Activated CD4-positive, alpha-beta T cell treated with anti-CD3 and anti-CD28 coated beads, Interleukin-2, amount 10 ng/mL, durations not matched to agents 24 days and 14 days (primary cell): ENCODE measurements around the gene MUC5B. TPM values are rescaled to one million over a fixed set of nuclear protein-coding genes. Genes with fewer than 3 reads are reported as not detected.
A peak's percentile ranks its signal among the peaks of the same experiment; 100 is the strongest.
"Not testable (repeated sequence)": the region's sequence is repeated elsewhere in the genome, so short reads cannot be mapped to it uniquely, and the experiment has no call there.

Source experiments
- DNase-seq: peaks from one replicate; pipeline ENCODE4 v3.0.0; 2022
- H3K27ac Mint-ChIP-seq: one replicate; pipeline ENCODE4 v1.8.0; 2022; ENCODE audit warnings: mild to moderate bottlenecking, mixed read lengths
- H3K27me3 Mint-ChIP-seq: one replicate; pipeline ENCODE4 v1.8.0; 2022; ENCODE audit warnings: mixed read lengths
- H3K36me3 Mint-ChIP-seq: one replicate; pipeline ENCODE4 v1.8.0; 2022; ENCODE audit warnings: low read depth, mild to moderate bottlenecking, mixed read lengths
- H3K4me1 Mint-ChIP-seq: one replicate; pipeline ENCODE4 v1.8.0; 2021; ENCODE audit warnings: mixed read lengths
- H3K4me3 Mint-ChIP-seq: one replicate; pipeline ENCODE4 v1.8.0; 2022; ENCODE audit warnings: mild to moderate bottlenecking, moderate library complexity, mixed read lengths
- H3K9me3 Mint-ChIP-seq: one replicate; pipeline ENCODE4 v1.8.0; 2021; ENCODE audit warnings: mixed read lengths
- intact Hi-C: fragments of 100-400 bp; cut with micrococcal nuclease; formaldehyde crosslinking; loops from one replicate; pipeline ENCODE4 v1.15.1; 2023
- total RNA-seq: library from RNA; stranded (reverse); gene quantifications from 2 replicates; pipeline ENCODE4 v1.2.3, GENCODE V29; 2022

MUC5B gene
- total RNA-seq, 1 donor from 2014 or later = not detected

DNA sequence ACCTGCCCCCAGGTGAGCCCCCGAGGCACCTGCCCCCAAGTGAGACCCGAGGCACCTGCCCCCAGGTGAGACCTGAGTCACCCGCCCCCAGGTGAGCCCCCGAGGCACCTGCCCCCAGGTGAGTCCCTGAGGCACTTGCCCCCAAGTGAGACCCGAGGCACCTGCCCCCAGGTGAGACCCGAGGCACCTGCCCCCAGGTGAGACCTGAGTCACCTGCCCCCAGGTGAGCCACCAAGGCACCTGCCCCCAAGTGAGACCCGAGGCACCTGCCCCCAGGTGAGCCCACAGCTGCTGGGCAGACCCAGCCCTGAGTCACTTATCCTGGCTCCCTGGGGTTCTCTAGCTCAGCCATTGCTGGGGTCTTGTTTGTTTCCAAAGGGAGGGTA is 36.2 kb downstream of the MUC5B start:
- DNase-seq = no peak
- Mint-ChIP-seq H3K4me1 (peaks cover 2% of the 10 kb centered on the region), H3K4me3 (no peak overlapping the region), H3K36me3 (no peaks in the 10 kb centered on the region), H3K27me3 (no peaks in the 10 kb centered on the region), H3K9me3 (no peaks in the 10 kb centered on the region), H3K27ac (no peak overlapping the region)
- intact Hi-C loops = no loop called here

DNA sequence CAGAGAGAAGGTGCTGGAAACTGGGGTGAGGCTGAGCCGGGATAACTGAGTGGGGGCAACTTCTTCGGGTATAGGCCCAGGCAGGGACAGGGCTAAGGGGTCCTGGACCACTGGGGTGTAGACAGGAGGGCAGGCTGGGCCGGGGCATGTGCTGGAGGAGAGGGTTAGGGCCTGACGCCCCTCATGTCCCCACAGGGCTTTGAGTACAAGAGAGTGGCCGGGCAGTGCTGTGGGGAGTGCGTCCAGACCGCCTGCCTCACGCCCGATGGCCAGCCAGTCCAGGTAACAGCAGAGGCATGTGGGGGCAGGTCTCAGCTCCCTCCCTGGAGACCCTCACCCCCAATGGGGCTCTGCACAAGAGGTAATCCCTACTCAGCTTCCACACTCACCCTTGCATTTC is 36.7 kb downstream of the MUC5B start:
- Mint-ChIP-seq H3K27ac (no peak overlapping the region), H3K9me3 (peaks cover 2% of the 10 kb centered on the region), H3K27me3 (no peaks in the 10 kb centered on the region), H3K4me1 (peaks cover 4% of the 10 kb centered on the region), H3K4me3 (no peak overlapping the region), H3K36me3 (peaks cover 3% of the 10 kb centered on the region)
- DNase-seq = no peak
- intact Hi-C loops = no loop called here

DNA sequence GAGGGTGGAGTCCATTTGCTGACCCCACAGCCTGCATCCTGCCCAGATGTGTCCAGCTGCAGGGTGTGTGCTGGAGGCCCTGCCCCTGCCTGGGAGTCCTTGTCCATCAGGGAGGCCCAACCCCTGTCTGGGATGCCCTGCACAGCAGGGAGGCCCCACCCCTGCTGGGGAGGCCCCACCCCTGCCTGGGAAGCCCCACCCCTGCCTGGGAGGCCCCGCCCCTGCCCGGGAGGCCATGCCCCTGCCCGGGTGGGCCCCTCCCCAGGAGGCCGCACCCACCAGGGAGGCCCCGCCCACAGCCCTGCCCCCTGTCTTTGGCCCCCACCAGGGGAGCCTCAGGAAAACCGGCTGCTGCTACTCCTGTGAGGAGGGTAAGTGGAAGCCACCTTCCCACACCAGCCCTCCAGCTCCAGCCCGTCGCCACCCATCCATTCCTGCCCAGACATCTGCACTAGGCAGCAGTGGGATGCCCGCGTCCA is 37.2 kb downstream of the MUC5B start:
- Mint-ChIP-seq H3K4me3 (no peak overlapping the region), H3K36me3 (peaks cover 4% of the 10 kb centered on the region), H3K27ac (no peak overlapping the region), H3K27me3 (no peaks in the 10 kb centered on the region), H3K4me1 (peaks cover 6% of the 10 kb centered on the region), H3K9me3 (peaks cover 4% of the 10 kb centered on the region)
- intact Hi-C loops = loop anchor here (5.0 kb wide), 2 partner anchors 77 to 122 kb away; no protein-coding TSS in a partner anchor
- peak; percentile 71 for DNase-seq

- Mint-ChIP-seq H3K27ac (no peak overlapping the region), H3K4me1 (peaks cover 6% of the 10 kb centered on the region), H3K9me3 (peaks cover 4% of the 10 kb centered on the region), H3K4me3 (no peak overlapping the region), H3K36me3 (peaks cover 4% of the 10 kb centered on the region), H3K27me3 (no peaks in the 10 kb centered on the region)
- no peak for DNase-seq
- intact Hi-C loops = loop anchor here (5.0 kb wide), 2 partner anchors 77 to 122 kb away; no protein-coding TSS in a partner anchor
These were observed 37.8 kb downstream of the MUC5B start for GRCh38 chr11:1260620-1261019.

- intact Hi-C loops = loop anchor here (2.0 to 5.0 kb wide), 3 partner anchors 47 to 121 kb away; partner anchors contain the start of gene TOLLIP
- Mint-ChIP-seq H3K36me3 (peaks cover 4% of the 10 kb centered on the region), H3K27me3 (no peaks in the 10 kb centered on the region), H3K27ac (no peak overlapping the region), H3K9me3 (peaks cover 4% of the 10 kb centered on the region), H3K4me3 (peak overlapping the region; percentile 78), H3K4me1 (peaks cover 6% of the 10 kb centered on the region)
- no peak for DNase-seq
These were observed 38.6 kb downstream of the MUC5B start for GRCh38 chr11:1261241-1262071.

- Mint-ChIP-seq H3K27me3 (no peaks in the 10 kb centered on the region), H3K27ac (peak overlapping the region; percentile 86)
These were observed 39.5 kb downstream of the MUC5B start for GRCh38 chr11:1262172-1263006.

DNA sequence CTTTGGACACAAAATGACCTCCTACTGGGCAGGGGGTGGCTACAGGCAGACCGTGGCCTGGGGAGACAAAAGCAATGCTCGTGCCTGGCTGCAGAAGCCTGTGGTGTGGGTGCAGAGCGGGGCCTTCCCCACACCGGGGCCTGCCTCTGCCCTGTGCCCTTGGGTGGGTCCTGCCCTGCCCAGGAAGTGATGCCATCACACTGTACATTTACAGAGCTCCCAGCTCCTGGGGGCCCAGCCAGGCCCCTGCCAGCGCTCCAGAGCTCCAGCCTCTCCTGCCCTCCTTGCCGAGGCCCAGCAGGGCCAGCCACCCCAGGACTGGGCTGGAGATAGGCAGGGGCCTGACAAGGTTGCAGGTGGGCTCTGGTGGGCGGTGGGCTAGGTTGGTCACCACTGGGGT is 40.1 kb downstream of the MUC5B start:
- no peak for DNase-seq
- Mint-ChIP-seq H3K4me3 (peak overlapping the region; percentile 78), H3K36me3 (peaks cover 4% of the 10 kb centered on the region), H3K27me3 (no peaks in the 10 kb centered on the region), H3K9me3 (peaks cover 8% of the 10 kb centered on the region), H3K4me1 (peaks cover 6% of the 10 kb centered on the region), H3K27ac (no peak overlapping the region)
- intact Hi-C loops = loop anchor here (2.0 to 5.0 kb wide), 3 partner anchors 46 to 119 kb away; partner anchors contain the start of gene TOLLIP

More at GRCh38 chr11:1262172-1263006, 39.5 kb downstream of the MUC5B start:
- Mint-ChIP-seq H3K4me1 (peaks cover 6% of the 10 kb centered on the region), H3K9me3 (peaks cover 8% of the 10 kb centered on the region), H3K4me3 (peak overlapping the region; percentile 78), H3K36me3 (peaks cover 4% of the 10 kb centered on the region)
- intact Hi-C loops = loop anchor here (2.0 to 5.0 kb wide), 3 partner anchors 46 to 120 kb away; partner anchors contain the start of gene TOLLIP
- DNase-seq = peak; percentile 94

DNA sequence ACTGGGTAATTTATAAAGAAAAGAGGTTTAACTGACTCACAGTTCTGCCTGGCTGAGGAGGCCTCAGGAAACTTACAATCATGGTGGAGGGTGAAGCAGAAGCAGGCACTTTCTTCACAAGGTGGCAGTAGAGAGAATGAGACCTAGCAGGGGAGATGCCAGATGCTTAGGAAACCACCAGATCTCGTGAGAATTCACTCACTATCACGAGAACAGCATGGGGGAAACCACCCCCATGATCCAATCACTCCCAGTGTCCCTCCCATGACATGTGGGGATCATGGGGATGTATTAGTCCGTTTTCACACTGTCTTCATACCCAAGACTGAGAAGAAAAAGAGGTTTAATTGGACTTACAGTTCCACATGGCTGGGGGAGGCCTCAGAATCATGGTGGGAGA is 41.6 kb downstream of the MUC5B start:
- not testable (repeated sequence) for H3K4me1 Mint-ChIP-seq, H3K4me3 Mint-ChIP-seq, H3K9me3 Mint-ChIP-seq, H3K27me3 Mint-ChIP-seq, H3K36me3 Mint-ChIP-seq, H3K27ac Mint-ChIP-seq
- intact Hi-C loops = loop anchor here (5.0 kb wide), 2 partner anchors 73 to 118 kb away; no protein-coding TSS in a partner anchor
- peak; percentile 75 for DNase-seq

GRCh38 chr11:1265480-1265879 is 42.6 kb downstream of the MUC5B start:
- H3K27ac Mint-ChIP-seq, intact Hi-C loops, H3K9me3 Mint-ChIP-seq: not testable (repeated sequence)

DNA sequence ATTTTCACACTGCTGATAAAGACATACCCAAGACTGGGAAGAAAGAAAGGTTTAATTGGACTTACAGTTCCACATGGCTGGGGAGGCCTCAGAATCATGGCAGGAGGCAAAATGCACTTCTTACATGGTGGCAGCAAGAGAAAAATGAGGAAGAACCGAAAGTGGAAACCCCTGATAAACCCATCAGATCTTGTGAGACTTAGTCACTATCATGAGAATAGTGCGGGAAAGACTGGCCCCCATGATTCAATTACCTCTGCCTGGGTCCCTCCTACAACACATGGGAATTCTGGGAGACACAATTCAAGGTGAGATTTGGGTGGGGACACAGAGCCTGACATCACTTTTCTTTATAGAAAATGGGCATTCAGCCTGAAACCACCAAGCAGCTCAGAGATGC is 44.1 kb downstream of the MUC5B start:
- intact Hi-C loops, H3K4me3 Mint-ChIP-seq, H3K36me3 Mint-ChIP-seq, H3K27me3 Mint-ChIP-seq, H3K4me1 Mint-ChIP-seq, DNase-seq, H3K9me3 Mint-ChIP-seq, H3K27ac Mint-ChIP-seq: not testable (repeated sequence)

More at GRCh38 chr11:1265480-1265879, 42.6 kb downstream of the MUC5B start:
- H3K4me1 Mint-ChIP-seq, DNase-seq, H3K27me3 Mint-ChIP-seq, H3K4me3 Mint-ChIP-seq, H3K36me3 Mint-ChIP-seq: not testable (repeated sequence)

DNA sequence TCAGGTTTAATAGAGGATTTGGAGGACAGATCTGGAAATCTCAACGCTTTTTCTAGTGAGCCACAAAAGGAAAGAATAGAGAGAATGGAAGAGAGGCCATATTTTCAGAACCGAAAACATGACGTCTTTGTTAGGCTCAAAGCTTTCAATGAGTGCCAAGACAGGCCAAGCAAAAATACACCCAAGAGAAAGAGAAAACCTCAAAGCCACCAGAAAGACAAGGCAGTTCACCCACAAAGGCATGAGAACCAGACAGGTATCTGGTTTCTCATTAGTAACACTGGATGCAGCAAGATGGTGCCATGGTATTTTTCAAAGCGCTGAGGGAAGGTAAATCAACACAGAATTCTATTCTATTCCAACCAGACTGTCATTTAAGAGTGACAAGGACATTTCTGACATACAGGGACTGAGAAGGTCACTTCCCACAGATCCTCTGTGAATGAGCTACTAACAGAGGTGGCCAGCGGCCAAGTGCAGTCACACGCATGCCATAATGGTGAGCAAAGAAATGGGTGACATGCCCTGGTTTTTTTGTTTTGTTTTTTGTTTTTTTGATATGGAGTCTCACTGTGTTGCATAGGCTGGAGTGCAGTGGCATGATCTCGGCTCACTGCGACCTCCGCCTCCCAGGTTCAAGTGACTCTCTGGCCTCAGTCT is 44.7 kb downstream of the MUC5B start:
- Mint-ChIP-seq H3K27me3 (no peaks in the 10 kb centered on the region), H3K27ac (no peak overlapping the region), H3K36me3 (peaks cover 4% of the 10 kb centered on the region), H3K4me3 (no peak overlapping the region), H3K4me1 (peaks cover 6% of the 10 kb centered on the region), H3K9me3 (peaks cover 8% of the 10 kb centered on the region)
- no peak for DNase-seq
- intact Hi-C loops = no loop called here

GRCh38 chr11:1269957-1270356 is 47.1 kb downstream of the MUC5B start:
- no peaks in the 10 kb centered on the region for H3K4me1 Mint-ChIP-seq
- H3K9me3 Mint-ChIP-seq = peaks cover 4% of the 10 kb centered on the region
- intact Hi-C loops = no loop called here
- no peak overlapping the region for H3K4me3 Mint-ChIP-seq
- no peaks in the 10 kb centered on the region for H3K27me3 Mint-ChIP-seq
- H3K36me3 Mint-ChIP-seq = no peaks in the 10 kb centered on the region
- DNase-seq = no peak
- no peak overlapping the region for H3K27ac Mint-ChIP-seq

DNA sequence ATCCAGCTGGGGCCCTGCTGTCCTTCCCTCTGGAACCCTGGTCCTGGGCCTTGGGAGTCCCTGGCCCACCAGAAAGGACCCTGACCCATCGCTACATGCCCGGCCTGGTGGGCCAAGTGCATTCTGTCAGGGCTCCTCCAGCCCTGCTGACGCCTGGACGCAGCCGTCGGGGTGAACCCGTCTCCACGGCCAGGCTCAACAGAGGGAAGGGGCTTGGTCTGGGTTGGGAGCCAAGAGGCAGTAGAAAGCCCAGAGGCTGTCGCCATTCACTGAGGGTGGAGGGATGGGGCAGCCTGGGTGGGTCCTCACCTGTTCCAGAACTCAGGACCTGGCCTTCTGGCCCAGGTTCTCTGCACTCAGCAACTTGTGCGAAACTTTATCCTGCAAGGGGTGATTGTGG is 47.6 kb downstream of the MUC5B start:
- Mint-ChIP-seq H3K27me3 (no peaks in the 10 kb centered on the region), H3K36me3 (no peaks in the 10 kb centered on the region), H3K9me3 (peaks cover 4% of the 10 kb centered on the region), H3K27ac (no peak overlapping the region), H3K4me3 (no peak overlapping the region), H3K4me1 (no peaks in the 10 kb centered on the region)
- intact Hi-C loops = no loop called here
- DNase-seq = no peak
